H1 (cell line): ENCODE measurements around the gene TLNRD1. TPM values are rescaled to one million over a fixed set of nuclear protein-coding genes. Genes with fewer than 3 reads are reported as not detected.

Experiments
- ATF2 ChIP-seq: IDR thresholded peaks from 2 replicates; pipeline ENCODE4 v1.6.1; 2012; ENCODE audit warnings: low read length, inconsistent platforms
- CBX5 ChIP-seq: fragments of 300-800, 300-1000 bp; sonication (generic); IDR thresholded peaks from 2 replicates; pipeline ENCODE4 v1.7.1; 2016; ENCODE audit warnings: antibody characterized with exemption, low read length, low read depth
- NRF1 ChIP-seq: IDR thresholded peaks from 2 replicates; pipeline ENCODE4 v1.6.1; 2011; ENCODE audit warnings: mild to moderate bottlenecking, low read depth, low read length, improper control_type of control experiment
- RAD21 ChIP-seq, 2 experiments: IDR thresholded peaks in 1 of 2; conservative IDR thresholded peaks in 1 of 2; 2 replicates each; pipeline ENCODE4 v1.6.1; 2011; ENCODE audit warnings: low read depth in 2 of 2, low read length in 2 of 2, improper control_type of control experiment in 1 of 2, inconsistent platforms in 1 of 2, mild to moderate bottlenecking in 1 of 2, moderate library complexity in 1 of 2
- polyA plus RNA-seq, 7 experiments: library from polyadenylated mRNA; depleted of rRNA in 3 of 7; stranded (reverse) in 5 of 7; unstranded in 2 of 7; fragments of >200 nt in 5 of 7; fragments of 200-250 nt in 2 of 7; gene quantifications; 1 replicate in 5 of 7; 2 replicates in 1 of 7; 4 replicates in 1 of 7; pipeline versions ENCODE4 v1.2.1 to v1.2.3, GENCODE V29; 2011 to 2013; ENCODE audit warnings: missing spikeins in 2 of 7, mixed read lengths in 2 of 7
- total RNA-seq: library from RNA; stranded (reverse); fragmentation: NEBNext Ultra II Directional; extraction: Animal tissue kit (Norgen Biotek cat#: 25700); gene quantifications from 2 replicates; pipeline ENCODE4 v1.2.1, GENCODE V29; 2021

Gene TLNRD1
- total and polyA plus RNA-seq, 2 of the 8 experiments (the other 6 are each of a cell fraction or from before 2014, with no cell fraction given), result 12.2 to 20.5 TPM

- TF ChIP-seq ATF2 (no peak), RAD21 (IDR thresholded peaks at IDR 0.05 in 1 of 2, conservative IDR thresholded peaks at IDR 0.05 in 1 of 2; ENCODE audit: low read depth in 2 of 2, low read length in 2 of 2) (no peak), NRF1 (no peak), CBX5 (no peak)
Observed at GRCh38 chr15:81014446-81015093, 13.8 kb downstream of the TLNRD1 start (continued).
